Ovary (tissue), 9 donors: ENCODE results near the gene PTPRN2. TPM values are rescaled to one million over a fixed set of nuclear protein-coding genes. Genes with fewer than 3 reads are reported as not detected.

Experiments used
- DNase-seq, 5 donors: peaks; one replicate each; pipeline ENCODE4 v3.0.0-alpha.2; 2019 to 2020
- H3K27ac ChIP-seq, 2 donors: fragments of 200-600 bp; one replicate each; pipeline versions ENCODE4 v1.5.1 to v1.8.0; 2019 to 2022
- H3K27me3 ChIP-seq: fragments of 200-600 bp; one replicate; pipeline ENCODE4 v1.8.0; 2022
- H3K36me3 ChIP-seq: fragments of 200-600 bp; sonication (generic); one replicate; pipeline ENCODE4 v1.5.1; 2019
- H3K4me1 ChIP-seq: one replicate; pipeline ENCODE4 v1.8.1; 2013; ENCODE audit warnings: mild to moderate bottlenecking, moderate library complexity; ENCODE audit not compliant: insufficient read depth
- H3K4me3 ChIP-seq: fragments of 200-600 bp; sonication (generic); one replicate; pipeline ENCODE4 v1.5.1; 2017
- H3K9me3 ChIP-seq, 2 donors: fragments of 200-600 bp in 1 of 2; sonication (generic) in 1 of 2; one replicate each; pipeline versions ENCODE4 v1.5.1 to v1.8.1; 2013 to 2019; ENCODE audit warnings: mild to moderate bottlenecking in 1 of 2, moderate library complexity in 1 of 2
- EP300 ChIP-seq: sonication (generic); formaldehyde crosslinking; IDR thresholded peaks from one replicate; pipeline ENCODE4 v1.6.1; 2017; ENCODE audit warnings: antibody characterized with exemption
- POLR2A ChIP-seq: fragments of 450-650 bp; IDR thresholded peaks from one replicate; pipeline ENCODE4 v1.6.1; 2017; ENCODE audit warnings: antibody characterized with exemption, mild to moderate bottlenecking, moderate library complexity
- WGBS, 3 donors: extraction: QIAGEN DNeasy Blood & Tissue Kit in 1 of 3; methylation state at CpG; one replicate each; pipeline versions ENCODE4 v1.1.5 to v1.1.7; 2013 to 2017; 5-methylcytosine and 5-hydroxymethylcytosine counted together
- intact Hi-C, 4 donors: fragments of 100-400 bp; cut with DNase I; formaldehyde crosslinking; loops; one replicate each; pipeline versions ENCODE4 v1.11.0 to v1.15.1; 2022 to 2023
- polyA plus RNA-seq, 2 donors: library from polyadenylated mRNA; stranded (reverse); fragments of 200-250 nt in 1 of 2; fragments of 350-450 nt in 1 of 2; fragmentation: Illumina TruSeq in 1 of 2; extraction: RNeasy Lipid Tissue Mini Kit (QIAGEN cat#74804) in 1 of 2; gene quantifications; one replicate each; pipeline ENCODE4 v1.2.3, GENCODE V29; 2013 to 2014
- total RNA-seq, 7 donors: library from RNA; depleted of rRNA in 2 of 7; stranded (reverse); fragments of >200 nt in 2 of 7; fragmentation: NEBNext Ultra II Directional in 3 of 7; extraction: Animal tissue kit (Norgen Biotek cat#: 25700) in 3 of 7; gene quantifications; one replicate each; pipeline versions ENCODE4 v1.1.0 to v1.2.4, GENCODE V29; 2016 to 2023
- TF ChIP-seq, protein P1 (sequence below), 3 donors: fragments of 450-650 bp in 2 of 3; fragments of 200-600 bp in 1 of 3; IDR thresholded peaks; one replicate each; pipeline versions ENCODE4 v1.5.1 to v1.8.0; 2016 to 2022; ENCODE audit warnings: antibody characterized with exemption in 3 of 3, mild to moderate bottlenecking in 1 of 3
- donor health status: DM: no; HTN: no; CAD: no; lungs with moderate emphysema.
- donor health status: DM: no; HTN: no; CAD: no.
- donor health status: Bipolar disorder and iron deficiency.
- donor health status: DM: yes; HTN: yes; CAD: no.
- donor health status: DM: no; HTN: no; CAD: no.
- donor health status: DM: yes; HTN: yes; CAD: no.

Gene PTPRN2
- total and polyA plus RNA-seq, 9 donors: 3.5 to 11.1 (median 5.9) TPM

DNA sequence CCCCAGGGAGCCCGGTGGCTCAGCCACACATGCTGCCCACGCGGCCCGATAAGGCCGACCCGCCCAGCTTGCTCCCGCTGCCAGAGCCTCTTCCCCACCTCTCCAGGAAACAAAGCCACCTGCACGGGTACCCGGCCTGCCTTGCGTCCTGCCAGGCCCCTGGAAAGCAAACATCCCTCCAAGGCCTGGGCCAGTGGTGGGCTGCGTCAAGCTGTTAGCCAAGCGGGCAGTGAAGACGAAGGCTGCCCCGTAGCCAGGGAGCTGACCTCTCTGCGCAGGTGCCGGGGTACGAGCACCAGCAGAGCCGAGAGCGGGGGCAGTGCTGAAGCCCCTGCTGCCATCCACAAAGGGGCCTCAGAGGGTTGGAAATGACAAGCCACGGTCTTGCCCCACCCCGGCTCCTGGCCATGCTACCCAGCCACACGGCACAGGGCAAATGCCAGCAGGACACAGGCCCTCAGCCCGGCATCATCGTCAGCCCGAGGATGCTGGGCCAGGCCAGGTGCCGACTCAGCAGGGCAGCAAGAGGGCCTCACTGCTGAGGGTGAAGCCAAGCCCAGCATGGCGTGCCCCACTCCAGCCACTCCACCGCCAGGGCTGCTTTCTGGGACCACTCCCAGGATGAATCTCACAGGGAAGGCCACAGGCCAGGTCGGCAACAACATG, 140.0 kb downstream of the PTPRN2 start:
- TF ChIP-seq, protein P1, sequence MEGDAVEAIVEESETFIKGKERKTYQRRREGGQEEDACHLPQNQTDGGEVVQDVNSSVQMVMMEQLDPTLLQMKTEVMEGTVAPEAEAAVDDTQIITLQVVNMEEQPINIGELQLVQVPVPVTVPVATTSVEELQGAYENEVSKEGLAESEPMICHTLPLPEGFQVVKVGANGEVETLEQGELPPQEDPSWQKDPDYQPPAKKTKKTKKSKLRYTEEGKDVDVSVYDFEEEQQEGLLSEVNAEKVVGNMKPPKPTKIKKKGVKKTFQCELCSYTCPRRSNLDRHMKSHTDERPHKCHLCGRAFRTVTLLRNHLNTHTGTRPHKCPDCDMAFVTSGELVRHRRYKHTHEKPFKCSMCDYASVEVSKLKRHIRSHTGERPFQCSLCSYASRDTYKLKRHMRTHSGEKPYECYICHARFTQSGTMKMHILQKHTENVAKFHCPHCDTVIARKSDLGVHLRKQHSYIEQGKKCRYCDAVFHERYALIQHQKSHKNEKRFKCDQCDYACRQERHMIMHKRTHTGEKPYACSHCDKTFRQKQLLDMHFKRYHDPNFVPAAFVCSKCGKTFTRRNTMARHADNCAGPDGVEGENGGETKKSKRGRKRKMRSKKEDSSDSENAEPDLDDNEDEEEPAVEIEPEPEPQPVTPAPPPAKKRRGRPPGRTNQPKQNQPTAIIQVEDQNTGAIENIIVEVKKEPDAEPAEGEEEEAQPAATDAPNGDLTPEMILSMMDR (IDR thresholded peaks at IDR 0.05): no peak
- TF ChIP-seq EP300 (no peak), POLR2A (no peak)
- DNase-seq: no peak
- H3K4me1 ChIP-seq: no peaks in the 10 kb centered on the region
- no peak overlapping the region for H3K27ac ChIP-seq
- WGBS, 3 donors: 75 to 78% (median 76%) methylated on average over 27 to 29 of the region's 29 CpGs
- H3K9me3 ChIP-seq: no peaks in the 10 kb centered on the region
- H3K27me3 ChIP-seq: no peaks in the 10 kb centered on the region
- no peak overlapping the region for H3K4me3 ChIP-seq
- no peaks in the 10 kb centered on the region for H3K36me3 ChIP-seq
- intact Hi-C loops: no loop called here

DNA sequence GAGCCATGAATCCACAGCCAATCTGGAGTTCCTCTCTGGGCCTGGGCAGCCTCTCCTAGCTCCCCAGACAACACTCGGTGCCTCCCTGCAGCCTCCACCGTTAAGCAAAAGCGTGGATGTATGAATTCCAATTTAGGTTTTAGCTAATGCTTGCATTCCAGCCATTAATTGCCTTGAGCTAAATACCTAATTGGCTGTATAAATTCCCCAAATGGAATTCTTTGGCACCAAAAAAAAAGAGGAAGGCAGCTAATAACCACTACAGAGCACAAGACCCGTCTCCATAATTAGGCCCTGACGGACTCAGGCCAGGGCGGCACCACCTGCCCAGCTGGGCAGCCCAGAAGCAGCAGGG, 140.5 kb downstream of the PTPRN2 start:
- intact Hi-C loops: no loop called here
- no peak overlapping the region for H3K4me3 ChIP-seq
- WGBS, 3 donors: 59 to 64% (median 61%) methylated on average over 6 of the region's 6 CpGs
- DNase-seq: no peak
- H3K4me1 ChIP-seq: no peaks in the 10 kb centered on the region
- no peaks in the 10 kb centered on the region for H3K27me3 ChIP-seq
- TF ChIP-seq POLR2A: no peak
- no peaks in the 10 kb centered on the region for H3K36me3 ChIP-seq
- H3K9me3 ChIP-seq: no peaks in the 10 kb centered on the region
- no peak overlapping the region for H3K27ac ChIP-seq

DNA sequence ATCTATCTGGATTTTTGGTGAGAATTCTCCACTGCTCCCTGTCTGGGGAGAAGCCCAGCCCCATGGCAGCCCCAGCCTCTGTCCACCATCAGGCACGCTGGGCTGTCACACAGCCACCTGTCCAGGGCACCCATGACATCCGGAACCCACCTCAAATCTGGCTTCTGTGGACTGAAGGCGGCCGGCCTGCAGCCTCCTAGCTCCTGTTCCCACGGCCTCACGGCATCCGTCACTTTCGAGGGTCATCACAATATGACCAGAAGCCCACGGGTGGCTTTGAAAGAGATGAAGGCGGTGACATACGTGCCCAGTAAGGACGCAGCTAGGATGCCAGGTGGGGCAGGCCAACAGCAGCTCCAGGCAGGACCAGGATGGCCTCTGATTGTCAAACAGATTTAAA, 140.9 kb downstream of the PTPRN2 start:
- intact Hi-C loops: no loop called here
- no peaks in the 10 kb centered on the region for H3K36me3 ChIP-seq
- WGBS, 3 donors: 87 to 88% (median 88%) methylated on average over 12 of the region's 12 CpGs
- no peaks in the 10 kb centered on the region for H3K9me3 ChIP-seq
- DNase-seq: no peak
- no peak overlapping the region for H3K27ac ChIP-seq
- H3K4me3 ChIP-seq: no peak overlapping the region
- no peaks in the 10 kb centered on the region for H3K4me1 ChIP-seq
- H3K27me3 ChIP-seq: no peaks in the 10 kb centered on the region
- TF ChIP-seq POLR2A (no peak), EP300 (no peak)
- TF ChIP-seq, protein P1 (IDR thresholded peaks at IDR 0.05): no peak

DNA sequence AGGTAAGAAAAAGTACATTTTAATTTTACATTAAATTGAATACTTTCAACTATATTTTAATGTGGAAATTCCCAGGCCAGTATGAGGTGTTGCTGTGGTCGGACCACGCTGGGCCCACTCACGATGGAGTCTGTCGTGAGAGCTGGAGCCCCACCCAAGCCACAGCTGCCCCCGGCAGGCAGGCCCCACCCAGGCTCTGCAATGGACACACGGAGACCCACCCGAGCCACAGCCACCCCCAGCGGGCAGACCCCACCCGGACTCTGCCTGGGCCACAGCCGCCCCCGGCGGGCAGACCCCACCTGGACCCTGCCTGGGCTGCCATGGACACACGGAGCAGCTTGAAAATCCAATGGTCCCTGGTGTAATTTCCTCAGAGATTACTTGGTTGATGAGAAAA, 141.3 kb downstream of the PTPRN2 start:
- intact Hi-C loops: no loop called here
- Histone ChIP-seq H3K27me3 (no peaks in the 10 kb centered on the region), H3K27ac (no peak overlapping the region), H3K36me3 (no peaks in the 10 kb centered on the region), H3K4me3 (no peak overlapping the region), H3K9me3 (no peaks in the 10 kb centered on the region), H3K4me1 (no peaks in the 10 kb centered on the region)
- WGBS, 3 donors: 81 to 91% (median 86%) methylated on average over 13 of the region's 13 CpGs
- no peak for DNase-seq
- TF ChIP-seq, protein P1 (IDR thresholded peaks at IDR 0.05): no peak
- TF ChIP-seq POLR2A: no peak
- no peak for TF ChIP-seq EP300

DNA sequence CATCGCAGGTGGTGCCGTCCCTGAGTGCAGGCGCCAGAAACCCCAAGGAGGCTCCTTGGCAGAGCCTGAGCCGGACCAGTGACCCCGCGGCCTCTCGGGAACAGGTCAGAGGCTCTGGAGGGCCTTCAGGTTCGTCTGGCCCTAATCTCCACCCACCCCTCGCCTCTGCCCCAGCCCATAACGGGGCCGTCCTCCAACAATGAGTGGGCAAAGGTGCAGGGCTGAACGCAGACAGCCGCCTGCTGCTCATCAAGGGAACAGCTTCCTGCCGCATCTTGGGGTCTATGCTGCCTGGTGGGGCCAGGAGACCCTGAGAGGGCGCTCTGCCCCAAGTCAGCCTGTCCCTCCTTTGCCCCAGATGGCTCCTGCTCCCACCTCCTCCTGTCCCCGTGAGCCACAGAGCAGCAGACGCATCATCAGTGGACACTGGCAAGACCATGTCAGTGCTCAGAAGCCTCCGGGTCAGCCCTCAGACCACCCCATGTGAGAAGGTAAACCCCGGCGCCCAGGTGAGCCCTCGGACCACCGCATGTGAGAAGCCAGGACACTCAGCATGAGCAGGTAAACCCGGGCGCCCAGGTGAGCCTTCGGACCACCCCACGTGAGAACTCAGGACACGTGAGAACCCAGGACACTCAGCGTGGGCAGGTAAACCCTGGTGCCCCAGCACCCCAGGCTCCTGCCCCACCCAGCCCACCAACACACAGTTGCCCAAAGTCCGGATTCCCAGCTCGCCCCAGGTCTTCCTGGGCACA, 142.0 kb downstream of the PTPRN2 start:
- H3K4me1 ChIP-seq: no peaks in the 10 kb centered on the region
- DNase-seq: no peak
- H3K4me3 ChIP-seq: no peak overlapping the region
- no peaks in the 10 kb centered on the region for H3K27me3 ChIP-seq
- no peaks in the 10 kb centered on the region for H3K9me3 ChIP-seq
- intact Hi-C loops: no loop called here
- TF ChIP-seq EP300: no peak
- no peak for TF ChIP-seq POLR2A
- TF ChIP-seq, protein P1 (IDR thresholded peaks at IDR 0.05): no peak
- H3K36me3 ChIP-seq: no peaks in the 10 kb centered on the region
- no peak overlapping the region for H3K27ac ChIP-seq
- 76 to 80% (median 76%) methylated on average over 30 of the region's 30 CpGs for WGBS, 3 donors
